GM21528 (cell line): Measurements from ENCODE around the gene PATE3.

Source experiments
- ATAC-seq: cut with Tn5 transposase; IDR thresholded peaks from one replicate; pipeline ENCODE4 v1.9.1; 2021; ENCODE audit warnings: mild to moderate bottlenecking, moderate library complexity; ENCODE audit not compliant: unreplicated experiment, low FRiP score

PATE3 gene

DNA sequence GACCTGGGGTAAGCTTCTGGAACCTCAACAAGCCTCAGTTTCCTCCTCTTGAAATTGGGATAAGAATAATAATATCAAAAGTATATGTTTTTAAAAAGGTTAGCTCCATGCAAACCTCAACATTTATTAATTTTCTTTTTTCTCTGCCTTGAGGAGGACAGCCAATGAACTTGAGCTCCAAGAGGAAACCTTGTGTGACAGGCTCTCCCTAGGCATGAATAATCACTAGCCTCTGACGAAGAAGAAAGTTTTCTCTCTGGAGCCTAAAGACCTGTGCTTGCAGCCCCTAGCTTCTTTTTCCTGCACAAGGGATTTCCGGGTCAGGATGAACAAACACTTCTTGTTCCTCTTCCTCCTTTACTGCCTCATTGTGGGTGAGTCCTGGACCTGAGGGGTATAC lies at the start of gene PATE3:
Gene PATE3 (plus strand): TSS at position 301 of the 400 bp plus-strand sequence. CDS start 25 bp downstream, at position 326.
- ATAC-seq = no peak

DNA sequence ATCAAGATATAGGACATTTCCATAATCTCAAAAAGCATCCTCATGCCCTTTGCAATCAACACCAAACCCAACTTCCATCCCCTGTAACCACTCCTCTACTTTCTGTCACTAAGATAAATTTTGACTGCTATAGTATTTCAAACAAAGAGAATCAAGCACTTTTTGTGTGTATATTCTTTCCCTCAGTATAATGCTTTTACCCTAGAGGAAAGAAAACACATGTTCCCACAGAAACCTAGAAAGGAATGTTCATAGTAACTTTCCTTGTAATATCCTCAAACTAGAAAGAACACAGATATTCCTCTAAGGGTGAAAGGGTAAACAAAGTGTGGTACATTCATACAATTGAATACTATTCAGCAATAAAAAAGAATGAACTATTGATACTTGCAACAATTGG lies 47.3 kb upstream of the PATE3 start:
- no peak for ATAC-seq

DNA sequence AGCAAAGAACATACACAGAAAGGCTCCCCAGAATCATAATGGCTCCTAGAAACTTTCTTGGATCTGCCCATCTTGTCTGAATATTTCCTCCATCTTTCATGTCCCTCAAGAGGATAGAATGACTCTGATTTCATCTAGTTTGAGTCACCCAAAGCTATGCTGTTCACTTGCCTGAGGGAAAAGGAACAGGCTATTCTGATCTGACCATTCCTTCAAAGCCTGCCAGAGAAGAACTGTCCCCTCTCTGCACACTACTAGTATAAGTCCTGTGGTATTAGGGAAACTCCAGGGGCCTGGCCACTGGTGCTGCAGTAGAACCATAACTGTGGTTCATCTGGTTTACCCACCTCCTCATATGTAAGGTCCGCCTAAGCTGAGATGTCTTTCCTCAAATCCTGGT lies 44.2 kb upstream of the PATE3 start:
- ATAC-seq = no peak

- no peak for ATAC-seq
Measured at GRCh38 chr11:125745979-125746378, 41.9 kb upstream of the PATE3 start, which contains the start of gene PATE1. Gene PATE1, plus strand, starts transcription at chr11:125746279. Its CDS starts 26 bp downstream, at chr11:125746305.

DNA sequence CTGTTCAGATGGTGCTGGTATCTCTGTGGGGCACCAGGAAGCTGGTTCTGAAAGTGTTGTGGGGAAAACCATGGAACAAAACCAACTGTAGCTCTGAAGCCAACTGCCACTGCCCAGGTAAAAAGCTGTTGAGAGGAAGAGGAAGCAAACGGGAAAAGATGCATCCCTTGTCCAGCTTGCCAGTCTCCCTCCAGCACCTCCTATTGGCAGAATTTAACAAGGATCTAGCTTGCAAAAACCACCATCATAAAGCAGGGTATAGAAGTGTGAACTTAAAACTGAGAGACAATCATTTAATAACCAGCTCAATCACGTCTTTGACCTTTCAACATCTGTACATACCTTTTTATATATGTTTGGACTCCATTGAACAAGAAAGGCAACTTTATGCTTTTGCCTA lies 37.3 kb upstream of the PATE3 start:
- ATAC-seq = no peak

DNA sequence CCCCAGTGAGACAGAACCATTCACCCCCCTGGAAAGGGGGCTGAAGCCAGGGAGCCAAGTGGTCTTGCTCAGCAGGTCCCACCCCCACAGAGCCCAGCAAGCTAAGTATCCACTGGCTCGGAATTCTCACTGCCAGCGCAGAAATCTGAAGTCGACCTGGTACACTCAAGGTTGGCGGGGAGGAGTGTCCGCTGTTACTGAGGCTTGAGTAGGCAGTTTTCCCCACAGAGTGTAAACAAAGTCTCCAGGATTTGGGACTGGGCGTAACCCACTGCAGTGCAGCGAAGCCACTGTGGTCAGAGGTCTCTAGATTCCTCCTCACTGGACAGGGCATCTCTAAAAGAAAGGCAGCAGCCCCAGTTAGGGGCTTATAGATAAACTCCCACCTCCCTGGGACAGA lies 31.9 kb upstream of the PATE3 start:
- ATAC-seq = no peak

DNA sequence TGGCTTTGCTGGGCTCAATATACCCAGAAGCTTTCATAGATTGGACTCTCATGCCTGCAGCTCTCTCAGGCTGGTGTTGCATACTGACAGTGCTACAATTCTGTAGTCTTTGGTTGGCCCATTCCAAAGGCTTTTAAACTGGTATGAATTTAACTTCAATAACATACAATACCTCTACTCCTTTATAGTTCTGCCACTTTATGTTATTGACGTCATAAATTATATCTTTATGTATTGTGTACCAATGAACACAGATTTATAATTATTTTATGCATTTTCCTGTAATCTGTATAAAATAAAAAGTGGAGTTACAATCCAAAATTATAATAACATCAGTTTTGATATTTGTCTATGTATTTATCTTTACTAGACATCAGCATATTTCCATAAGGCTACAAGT lies 25.5 kb upstream of the PATE3 start:
- ATAC-seq = no peak

- ATAC-seq = no peak
Measured at GRCh38 chr11:125763483-125763882, 24.4 kb upstream of the PATE3 start.

GRCh38 chr11:125766251-125766650 lies 21.7 kb upstream of the PATE3 start:
- ATAC-seq = no peak

DNA sequence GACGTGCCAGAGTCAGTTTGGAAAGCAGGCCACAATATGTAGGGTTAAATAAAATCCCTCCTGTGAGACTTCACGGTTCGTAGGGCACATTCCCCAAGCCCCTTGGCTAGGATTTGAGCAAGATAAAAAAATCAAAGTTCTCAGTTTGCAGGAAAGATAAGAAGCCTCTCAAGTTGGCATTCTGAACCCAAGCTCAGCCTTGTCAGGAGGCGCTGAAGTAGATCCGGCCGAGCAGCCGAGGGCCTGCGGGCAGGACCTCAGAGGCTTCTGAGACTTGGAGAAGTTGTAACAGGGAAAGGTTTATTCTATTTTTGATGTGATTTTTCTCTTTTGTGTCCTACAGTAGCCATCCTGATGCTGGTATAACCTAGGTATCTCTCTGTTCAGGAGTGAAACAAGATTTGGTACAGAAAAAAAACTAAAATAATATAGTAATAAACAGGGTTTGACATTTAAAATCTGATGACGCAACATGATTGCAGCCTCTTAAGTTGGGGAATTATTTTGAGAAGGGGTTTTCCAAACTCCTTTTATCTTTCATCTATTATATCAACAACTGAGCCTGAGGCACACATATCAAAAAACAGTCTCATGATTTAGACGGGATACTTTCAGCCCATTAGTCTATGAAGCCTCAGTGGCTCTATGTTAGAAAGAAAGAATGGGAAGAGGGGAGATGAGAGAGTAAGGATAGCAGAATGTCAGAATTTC lies 19.4 kb upstream of the PATE3 start:
- no peak for ATAC-seq

GRCh38 chr11:125770583-125770982 lies 17.3 kb upstream of the PATE3 start:
- ATAC-seq = no peak

GRCh38 chr11:125772834-125773505 lies 15.0 kb upstream of the PATE3 start:
- no peak for ATAC-seq

DNA sequence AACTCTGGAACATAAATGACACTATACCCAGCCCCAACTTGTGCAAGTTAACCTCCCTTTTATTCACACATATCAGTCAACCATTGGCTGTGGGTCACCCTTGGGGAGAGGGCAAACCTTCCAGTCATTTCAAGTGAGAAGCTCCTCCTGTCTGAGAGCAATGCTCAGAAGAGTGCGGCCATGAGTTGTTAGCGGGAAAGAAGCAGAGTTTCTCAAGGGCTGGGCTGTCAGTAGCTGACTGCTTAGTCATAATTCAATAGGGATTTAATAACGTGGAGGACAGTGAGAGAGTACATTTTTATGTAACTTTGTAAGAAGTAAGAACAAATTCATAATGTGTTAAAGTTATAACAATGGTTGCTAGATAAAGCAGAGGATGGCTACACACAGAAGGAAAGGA lies 14.4 kb upstream of the PATE3 start:
- no peak for ATAC-seq

DNA sequence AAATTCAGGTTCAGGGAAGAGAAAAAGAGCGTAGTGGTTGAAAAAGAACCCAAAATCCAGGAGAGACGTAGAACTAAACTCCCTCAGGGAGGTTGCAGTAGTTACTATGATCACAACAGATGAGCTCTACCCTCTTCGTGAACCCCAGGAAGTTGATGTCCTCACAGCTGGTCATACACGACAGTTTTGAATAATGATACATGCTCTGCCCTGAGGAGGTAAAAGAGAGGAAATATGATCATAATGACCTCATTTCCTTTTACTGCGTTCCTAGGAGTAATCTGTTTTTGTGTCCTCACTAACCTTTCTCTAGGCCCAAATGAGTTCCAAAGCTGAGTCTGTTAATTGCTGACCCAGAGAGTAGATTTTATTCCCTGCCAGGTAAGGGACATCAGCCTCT lies 10.6 kb upstream of the PATE3 start:
- no peak for ATAC-seq

GRCh38 chr11:125778728-125779127 lies 9.2 kb upstream of the PATE3 start, which contains the start of gene PATE2:
Gene PATE2, minus strand, starts transcription at chr11:125778828. Its CDS starts 55 bp downstream, at chr11:125778773.
- no peak for ATAC-seq

- ATAC-seq = no peak
Measured at GRCh38 chr11:125784678-125785077, 3.2 kb upstream of the PATE3 start.

GRCh38 chr11:125790825-125791224 lies 2.9 kb downstream of the PATE3 start:
- ATAC-seq = no peak

- no peak for ATAC-seq
Measured at GRCh38 chr11:125797641-125798040, 9.7 kb downstream of the PATE3 start.

GRCh38 chr11:125799808-125800207 lies 11.9 kb downstream of the PATE3 start:
- ATAC-seq = no peak

DNA sequence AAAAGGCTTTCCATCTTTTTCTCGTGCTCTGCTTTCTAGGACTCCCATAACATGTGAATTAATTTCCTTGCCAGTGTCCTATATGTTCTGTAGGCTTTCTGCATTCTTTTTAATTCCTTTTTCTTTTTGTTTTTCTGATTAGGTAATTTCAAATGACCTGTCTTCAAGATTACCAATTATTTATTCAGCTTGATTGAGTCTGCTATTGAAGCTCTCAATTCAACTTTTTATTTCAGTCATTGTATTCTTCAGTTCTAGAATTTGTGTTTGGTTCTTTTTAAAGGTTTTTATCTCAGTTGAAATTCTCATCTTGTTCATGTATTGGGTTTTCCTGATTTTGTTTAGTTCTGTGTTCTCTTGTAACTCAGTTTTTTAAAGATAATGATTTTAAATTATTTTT lies 14.5 kb downstream of the PATE3 start:
- no peak for ATAC-seq

- no peak for ATAC-seq
Measured at GRCh38 chr11:125807909-125808308, 20.0 kb downstream of the PATE3 start.

DNA sequence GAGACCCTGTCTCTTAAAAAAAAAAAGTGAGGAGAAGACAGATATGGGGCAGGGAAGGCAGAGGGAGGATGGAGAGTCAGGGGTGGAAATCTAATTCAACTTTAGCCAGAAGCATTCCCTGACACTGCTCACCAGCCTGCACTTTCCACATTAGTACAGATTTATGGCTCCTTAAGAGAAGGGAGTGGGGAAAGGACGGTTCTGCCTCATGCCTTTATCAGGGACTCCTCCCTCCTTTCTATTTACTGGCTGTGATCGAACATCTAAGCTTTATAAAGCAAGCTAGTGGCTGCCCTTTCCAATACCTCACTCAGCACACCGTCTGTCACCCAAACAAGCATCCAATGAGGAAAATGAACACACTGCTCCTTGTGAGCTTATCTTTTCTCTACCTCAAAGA lies 45.1 kb downstream of the PATE3 start, which contains the start of gene PATE4:
Gene PATE4 (plus strand): TSS at position 301 of the 400 bp plus-strand sequence. CDS start 44 bp downstream, at position 345.
- ATAC-seq = no peak
